Measurements from ENCODE around the gene SIGLEC11.
"Not testable (repeated sequence)": the region's sequence is repeated elsewhere in the genome, so short reads cannot be mapped to it uniquely, and the experiment has no call there.

The SIGLEC11 gene

DNA sequence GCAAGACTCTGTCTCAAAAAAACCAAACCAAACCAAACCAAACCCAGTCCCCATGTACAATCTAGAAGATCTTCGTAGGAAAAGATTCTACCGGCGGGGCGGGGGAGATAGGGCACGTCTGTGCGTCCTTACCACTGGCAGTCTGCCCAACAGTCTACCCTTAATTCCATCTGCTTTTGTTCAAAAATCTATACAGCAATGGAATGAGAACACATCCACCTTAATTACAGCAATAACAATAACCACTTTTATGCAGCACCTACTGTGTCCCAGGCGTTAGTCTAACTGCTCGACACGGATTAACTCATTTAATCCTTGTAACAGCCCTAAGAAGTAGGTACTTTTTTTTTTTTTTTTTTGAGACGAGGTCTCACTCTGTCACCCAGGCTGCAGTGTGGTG is 34.5 kb downstream of the SIGLEC11 start:
- H3K4me3 ChIP-seq (ENCODE audit: low read depth, low read length): peak overlapping the region; percentile 82; the same call in 1 of the 2 replicates
- DNase-seq (ENCODE audit: low read depth): no peak
- TF ChIP-seq, protein P1, sequence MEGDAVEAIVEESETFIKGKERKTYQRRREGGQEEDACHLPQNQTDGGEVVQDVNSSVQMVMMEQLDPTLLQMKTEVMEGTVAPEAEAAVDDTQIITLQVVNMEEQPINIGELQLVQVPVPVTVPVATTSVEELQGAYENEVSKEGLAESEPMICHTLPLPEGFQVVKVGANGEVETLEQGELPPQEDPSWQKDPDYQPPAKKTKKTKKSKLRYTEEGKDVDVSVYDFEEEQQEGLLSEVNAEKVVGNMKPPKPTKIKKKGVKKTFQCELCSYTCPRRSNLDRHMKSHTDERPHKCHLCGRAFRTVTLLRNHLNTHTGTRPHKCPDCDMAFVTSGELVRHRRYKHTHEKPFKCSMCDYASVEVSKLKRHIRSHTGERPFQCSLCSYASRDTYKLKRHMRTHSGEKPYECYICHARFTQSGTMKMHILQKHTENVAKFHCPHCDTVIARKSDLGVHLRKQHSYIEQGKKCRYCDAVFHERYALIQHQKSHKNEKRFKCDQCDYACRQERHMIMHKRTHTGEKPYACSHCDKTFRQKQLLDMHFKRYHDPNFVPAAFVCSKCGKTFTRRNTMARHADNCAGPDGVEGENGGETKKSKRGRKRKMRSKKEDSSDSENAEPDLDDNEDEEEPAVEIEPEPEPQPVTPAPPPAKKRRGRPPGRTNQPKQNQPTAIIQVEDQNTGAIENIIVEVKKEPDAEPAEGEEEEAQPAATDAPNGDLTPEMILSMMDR (IDR thresholded peaks at IDR 0.05; ENCODE audit: insufficient read depth, low read depth, low read length, missing control alignments): no peak

DNA sequence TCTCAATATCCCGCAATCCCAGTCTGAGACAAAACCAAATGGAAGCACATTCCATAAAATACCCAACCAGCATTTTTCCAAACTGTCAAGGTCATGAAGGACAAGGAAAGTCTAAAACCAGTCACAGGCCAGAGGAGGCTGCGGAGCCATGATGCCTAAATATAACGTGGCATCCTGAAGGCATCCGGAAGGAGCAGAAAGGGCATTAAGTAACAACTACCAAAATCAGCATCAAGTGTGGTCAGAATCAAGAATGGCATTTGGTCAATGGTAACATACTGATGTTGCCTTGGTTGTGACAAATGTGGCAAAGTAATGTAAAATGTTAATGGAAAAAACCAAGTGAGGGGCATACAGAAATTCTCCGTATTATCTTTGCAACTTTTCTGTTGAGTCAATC is 35.5 kb downstream of the SIGLEC11 start:
- no peak overlapping the region for H3K4me3 ChIP-seq (ENCODE audit: low read depth, low read length)
- TF ChIP-seq, protein P1 (IDR thresholded peaks at IDR 0.05; ENCODE audit: insufficient read depth, low read depth, low read length, missing control alignments): no peak
- no peak for DNase-seq (ENCODE audit: low read depth)

DNA sequence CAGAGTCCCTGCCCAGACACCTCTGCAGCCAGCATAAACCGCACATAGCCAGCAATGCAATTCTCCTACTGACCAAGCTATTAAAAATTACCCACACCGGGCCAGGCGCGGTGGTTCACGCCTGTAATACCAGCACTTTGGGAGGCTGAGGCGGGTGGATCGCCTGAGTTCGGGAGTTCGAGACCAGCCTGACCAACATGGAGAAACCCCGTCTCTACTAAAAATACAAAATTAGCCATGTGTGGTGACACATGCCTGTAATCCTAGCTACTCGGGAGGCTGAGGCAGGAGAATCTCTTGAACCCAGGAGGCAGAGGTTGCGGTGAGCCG is 36.1 kb downstream of the SIGLEC11 start:
- not testable (repeated sequence) for H3K4me3 ChIP-seq (ENCODE audit: low read depth, low read length); DNase-seq (ENCODE audit: low read depth)

DNA sequence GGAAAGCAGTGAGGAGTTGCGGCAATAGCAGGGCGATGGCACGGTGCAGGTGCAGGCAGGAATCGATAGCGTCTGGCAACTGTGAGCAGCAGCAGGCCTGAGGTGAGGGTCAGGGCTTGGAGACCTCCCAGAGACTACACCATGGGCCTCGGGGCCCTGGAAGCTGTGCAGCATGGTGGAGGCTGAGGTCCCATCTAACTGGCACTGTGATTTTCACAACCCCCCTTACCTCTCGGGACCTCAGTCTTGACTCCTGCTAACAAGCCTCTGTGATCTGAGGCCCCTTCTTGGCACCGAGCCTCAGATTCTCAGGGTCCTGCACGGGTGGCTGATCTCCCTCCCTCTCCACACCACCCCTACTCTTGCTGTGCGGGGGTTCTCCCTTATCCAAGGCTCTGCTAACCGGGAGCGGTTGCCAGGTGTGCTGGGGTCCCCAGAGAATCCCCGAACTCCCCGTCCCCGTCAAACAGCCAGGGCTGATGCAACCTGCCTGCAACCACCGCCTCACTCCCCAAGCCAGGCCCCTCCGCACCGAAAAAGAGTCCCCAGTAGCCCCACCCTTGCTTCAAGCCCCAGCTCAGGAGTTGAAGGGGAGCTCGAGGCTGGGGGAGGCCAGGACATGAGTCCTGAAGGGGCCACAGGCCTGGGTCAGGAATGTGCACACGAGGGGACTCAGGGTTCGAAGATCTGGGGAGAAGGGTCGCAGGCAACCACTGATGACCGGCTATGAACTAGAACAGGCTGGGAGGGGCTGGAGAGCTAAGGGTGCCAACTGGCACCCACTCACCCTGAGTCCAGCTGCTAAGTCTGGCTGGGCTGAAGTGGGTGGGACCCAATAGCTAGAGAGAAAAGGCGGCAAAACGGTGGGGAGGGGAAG is 36.7 kb downstream of the SIGLEC11 start:
- DNase-seq (ENCODE audit: low read depth): no peak
- H3K4me3 ChIP-seq (ENCODE audit: low read depth, low read length): no peak overlapping the region
- TF ChIP-seq, protein P1 (IDR thresholded peaks at IDR 0.05; ENCODE audit: insufficient read depth, low read depth, low read length, missing control alignments): no peak

DNA sequence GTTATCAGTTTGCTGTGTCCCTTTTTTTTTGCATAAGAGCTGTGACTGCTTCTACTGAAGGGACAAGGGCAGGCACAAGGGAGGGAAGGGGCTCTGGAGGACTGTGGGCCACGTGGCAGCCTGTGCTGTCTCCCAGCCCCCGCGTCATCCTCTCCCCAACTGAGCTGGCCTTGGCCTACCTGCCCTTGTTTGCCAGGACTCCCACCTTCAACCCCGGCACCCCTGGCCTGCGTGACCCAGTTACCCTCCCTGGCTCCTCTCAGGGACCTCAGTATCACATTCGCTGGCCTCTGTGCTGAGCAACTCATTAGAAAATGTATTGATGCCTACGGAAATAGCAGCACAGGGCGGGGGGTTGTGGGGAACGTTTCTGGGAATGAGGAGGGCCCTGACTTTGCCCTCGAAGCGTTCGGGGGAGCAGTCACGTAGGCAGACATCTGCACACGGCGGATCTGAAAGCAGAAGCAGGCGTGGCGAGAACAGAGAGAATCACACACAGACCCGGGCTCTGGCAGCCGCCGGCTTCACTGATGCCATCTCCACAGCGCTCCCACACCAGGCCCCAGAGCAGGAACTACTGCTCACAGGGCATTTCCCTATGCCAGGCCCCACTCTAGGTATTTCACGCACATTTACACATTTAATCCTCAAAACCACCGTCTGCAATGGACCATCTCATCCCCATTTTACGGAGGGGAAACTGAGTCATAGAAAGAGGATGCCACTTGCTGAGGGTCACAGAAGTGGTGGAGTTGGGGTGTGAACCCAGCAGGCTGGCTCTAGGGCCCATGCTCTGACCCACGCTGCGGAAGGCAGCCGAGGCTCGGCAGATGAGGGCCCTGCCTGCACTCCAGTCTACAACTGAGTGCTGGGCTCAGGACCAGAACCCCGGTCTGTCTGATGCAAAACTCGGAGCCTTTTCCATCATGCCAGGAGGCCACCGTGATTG is 37.6 kb downstream of the SIGLEC11 start:
- TF ChIP-seq, protein P1 (IDR thresholded peaks at IDR 0.05; ENCODE audit: insufficient read depth, low read depth, low read length, missing control alignments): no peak
- DNase-seq (ENCODE audit: low read depth): no peak

DNA sequence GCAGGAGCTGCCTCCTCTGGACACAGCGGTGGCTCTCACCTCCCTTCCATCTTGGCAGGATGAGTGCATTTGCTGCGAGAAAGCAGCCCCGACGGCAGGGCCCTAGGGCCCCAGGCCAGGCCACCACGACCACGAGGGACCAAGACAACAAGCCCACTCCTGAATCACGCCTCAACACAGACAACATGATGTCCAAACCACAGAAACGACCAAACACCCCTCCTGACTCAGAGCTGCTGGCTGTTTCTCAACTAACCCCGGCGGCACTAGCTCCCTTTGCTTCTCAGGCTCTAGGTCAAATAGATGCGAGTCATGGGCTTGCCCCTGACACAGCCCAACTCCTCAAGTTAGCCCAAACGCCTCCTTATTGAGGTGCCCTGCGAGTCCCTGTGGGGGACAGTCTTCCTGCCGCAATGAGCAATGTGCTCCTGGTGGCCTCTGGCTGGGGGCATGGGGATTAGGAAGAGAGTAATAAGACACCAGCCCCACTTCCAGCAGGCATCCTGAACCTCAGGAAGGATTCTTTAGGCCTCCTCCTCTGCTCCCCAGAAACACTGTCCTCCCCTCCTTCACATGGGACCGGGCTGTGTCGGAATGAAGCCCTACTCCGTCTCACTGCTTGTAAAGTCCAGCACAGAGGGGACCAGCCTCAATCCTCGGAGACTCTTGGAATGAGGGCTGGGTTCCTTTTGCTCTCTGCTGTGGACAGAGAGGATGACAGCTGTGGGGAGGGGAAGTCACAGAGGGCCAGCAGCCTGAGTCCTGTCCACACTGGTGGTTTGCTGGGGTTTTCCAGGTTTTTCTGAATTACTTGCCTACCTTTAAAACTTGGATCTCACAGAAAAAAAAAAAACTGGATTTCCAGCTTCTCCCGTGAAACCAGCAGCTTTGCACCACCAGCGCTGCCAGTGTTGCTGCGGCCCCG is 38.8 kb downstream of the SIGLEC11 start:
- TF ChIP-seq, protein P1 (IDR thresholded peaks at IDR 0.05; ENCODE audit: insufficient read depth, low read depth, low read length, missing control alignments): no peak
- H3K4me3 ChIP-seq (ENCODE audit: low read depth, low read length): no peak overlapping the region
- no peak for DNase-seq (ENCODE audit: low read depth)

More for the DNA sequence above, 37.6 kb downstream of the SIGLEC11 start:
- no peak overlapping the region for H3K4me3 ChIP-seq (ENCODE audit: low read depth, low read length)
